ENCODE data around the gene UBQLN4.

DNA sequence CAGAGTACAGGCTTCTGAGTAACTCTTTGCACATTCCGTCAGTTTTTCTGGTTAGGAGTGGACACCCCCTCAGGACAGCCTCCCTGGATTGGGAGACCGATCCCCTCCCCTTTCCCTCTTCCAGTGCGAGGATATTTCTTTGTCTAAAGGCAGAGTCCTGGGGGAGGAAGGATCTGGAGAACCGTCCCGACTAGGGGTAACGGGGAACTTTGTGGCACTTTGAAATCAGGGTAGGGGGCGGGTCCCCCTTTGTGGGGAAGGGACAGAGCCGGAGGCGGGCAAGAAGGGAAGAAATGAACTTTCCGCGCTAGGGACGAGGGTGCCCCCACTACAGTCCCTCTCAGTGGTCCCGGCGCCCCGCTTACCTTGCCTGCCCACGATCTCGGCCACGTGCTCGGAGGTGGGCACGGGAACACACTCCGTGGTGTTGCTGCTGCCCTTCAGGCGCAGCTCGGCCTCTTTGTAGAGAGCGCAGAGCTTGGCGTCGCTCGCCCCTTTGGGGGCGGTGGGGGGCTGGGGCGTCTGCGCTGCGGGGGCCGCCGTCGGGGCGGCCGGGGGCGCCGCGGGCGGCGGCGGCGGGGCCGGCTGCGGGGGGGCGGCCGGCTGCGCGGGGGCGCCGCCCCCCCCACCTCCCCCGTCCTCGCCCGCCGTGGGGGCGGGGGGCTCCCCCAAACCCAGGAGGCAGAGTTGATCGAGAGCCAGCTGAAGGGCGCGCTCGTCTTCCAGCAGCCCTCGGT, 27.8 kb upstream of the UBQLN4 start:
- TF ChIP-seq, protein P1, sequence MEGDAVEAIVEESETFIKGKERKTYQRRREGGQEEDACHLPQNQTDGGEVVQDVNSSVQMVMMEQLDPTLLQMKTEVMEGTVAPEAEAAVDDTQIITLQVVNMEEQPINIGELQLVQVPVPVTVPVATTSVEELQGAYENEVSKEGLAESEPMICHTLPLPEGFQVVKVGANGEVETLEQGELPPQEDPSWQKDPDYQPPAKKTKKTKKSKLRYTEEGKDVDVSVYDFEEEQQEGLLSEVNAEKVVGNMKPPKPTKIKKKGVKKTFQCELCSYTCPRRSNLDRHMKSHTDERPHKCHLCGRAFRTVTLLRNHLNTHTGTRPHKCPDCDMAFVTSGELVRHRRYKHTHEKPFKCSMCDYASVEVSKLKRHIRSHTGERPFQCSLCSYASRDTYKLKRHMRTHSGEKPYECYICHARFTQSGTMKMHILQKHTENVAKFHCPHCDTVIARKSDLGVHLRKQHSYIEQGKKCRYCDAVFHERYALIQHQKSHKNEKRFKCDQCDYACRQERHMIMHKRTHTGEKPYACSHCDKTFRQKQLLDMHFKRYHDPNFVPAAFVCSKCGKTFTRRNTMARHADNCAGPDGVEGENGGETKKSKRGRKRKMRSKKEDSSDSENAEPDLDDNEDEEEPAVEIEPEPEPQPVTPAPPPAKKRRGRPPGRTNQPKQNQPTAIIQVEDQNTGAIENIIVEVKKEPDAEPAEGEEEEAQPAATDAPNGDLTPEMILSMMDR (IDR thresholded peaks at IDR 0.05), result no peak
- TF ChIP-seq POLR2A (IDR thresholded peaks at IDR 0.05), result no peak
